Prostate gland (tissue), 2 donors: Measurements from ENCODE around the gene PPARA.

ENCODE experiments used
- POLR2AphosphoS5 ChIP-seq: sonication (generic); formaldehyde crosslinking; IDR thresholded peaks from one replicate; pipeline ENCODE4 v1.6.1; 2017; ENCODE audit warnings: antibody characterized with exemption
- TF ChIP-seq, protein P1 (sequence below), 4 experiments: fragments of 200-600 bp in 2 of 4; fragments of 450-650 bp in 2 of 4; sonication (generic) in 2 of 4; IDR thresholded peaks; 1 replicate in 3 of 4; 2 replicates in 1 of 4; pipeline ENCODE4 v1.5.1; 2016 to 2019; ENCODE audit warnings: antibody characterized with exemption in 4 of 4, mild to moderate bottlenecking in 2 of 4, moderate library complexity in 2 of 4

DNA sequence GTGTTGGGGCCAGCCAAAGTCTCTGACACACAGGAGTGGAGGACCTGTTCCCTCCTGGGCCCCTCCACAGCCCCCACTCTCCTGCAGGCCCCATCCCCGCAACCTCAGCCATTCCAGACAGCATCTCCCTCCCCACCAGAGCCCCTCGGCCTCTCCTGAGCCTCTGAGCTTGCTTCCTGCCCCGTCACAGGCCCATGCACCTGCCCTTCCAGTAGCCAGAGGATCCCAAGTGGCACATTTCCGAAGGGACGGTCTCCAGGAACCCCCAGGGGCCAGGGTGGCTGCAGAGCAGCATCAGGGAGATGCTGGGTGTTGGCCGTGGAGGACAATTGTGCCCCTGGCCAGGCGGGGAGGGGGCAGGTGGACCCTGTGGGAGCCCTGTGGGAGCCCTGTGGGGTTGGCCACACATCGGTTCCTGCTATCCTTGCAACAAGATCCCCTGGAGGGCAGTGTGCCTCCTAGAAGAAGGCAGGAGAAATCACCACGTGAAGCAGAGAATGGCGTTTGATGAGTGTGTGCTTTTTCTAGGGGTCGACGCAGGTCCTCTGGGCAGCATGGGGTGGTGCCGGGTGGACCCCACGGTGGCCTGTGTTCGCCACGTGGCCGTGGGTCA, 45.3 kb upstream of the PPARA start:
- TF ChIP-seq, protein P1, sequence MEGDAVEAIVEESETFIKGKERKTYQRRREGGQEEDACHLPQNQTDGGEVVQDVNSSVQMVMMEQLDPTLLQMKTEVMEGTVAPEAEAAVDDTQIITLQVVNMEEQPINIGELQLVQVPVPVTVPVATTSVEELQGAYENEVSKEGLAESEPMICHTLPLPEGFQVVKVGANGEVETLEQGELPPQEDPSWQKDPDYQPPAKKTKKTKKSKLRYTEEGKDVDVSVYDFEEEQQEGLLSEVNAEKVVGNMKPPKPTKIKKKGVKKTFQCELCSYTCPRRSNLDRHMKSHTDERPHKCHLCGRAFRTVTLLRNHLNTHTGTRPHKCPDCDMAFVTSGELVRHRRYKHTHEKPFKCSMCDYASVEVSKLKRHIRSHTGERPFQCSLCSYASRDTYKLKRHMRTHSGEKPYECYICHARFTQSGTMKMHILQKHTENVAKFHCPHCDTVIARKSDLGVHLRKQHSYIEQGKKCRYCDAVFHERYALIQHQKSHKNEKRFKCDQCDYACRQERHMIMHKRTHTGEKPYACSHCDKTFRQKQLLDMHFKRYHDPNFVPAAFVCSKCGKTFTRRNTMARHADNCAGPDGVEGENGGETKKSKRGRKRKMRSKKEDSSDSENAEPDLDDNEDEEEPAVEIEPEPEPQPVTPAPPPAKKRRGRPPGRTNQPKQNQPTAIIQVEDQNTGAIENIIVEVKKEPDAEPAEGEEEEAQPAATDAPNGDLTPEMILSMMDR (IDR thresholded peaks at IDR 0.05): no peak
- no peak for TF ChIP-seq POLR2AphosphoS5
